Colonic mucosa (tissue), 4 donors: ENCODE data around the gene CALHM4. TPM values are rescaled to one million over a fixed set of nuclear protein-coding genes. Genes with fewer than 3 reads are reported as not detected.

Source experiments
- DNase-seq: peaks from one replicate; pipeline ENCODE4 v3.0.0-alpha.2; 2020
- H3K27ac ChIP-seq: fragments of 200-600 bp; one replicate; pipeline ENCODE4 v1.8.0; 2021
- H3K27me3 ChIP-seq: fragments of 200-600 bp; one replicate; pipeline ENCODE4 v1.8.0; 2021
- H3K36me3 ChIP-seq: fragments of 200-600 bp; one replicate; pipeline ENCODE4 v1.8.0; 2021
- H3K4me1 ChIP-seq: fragments of 200-600 bp; one replicate; pipeline ENCODE4 v1.8.0; 2021; ENCODE audit warnings: mild to moderate bottlenecking
- H3K4me3 ChIP-seq: fragments of 200-600 bp; one replicate; pipeline ENCODE4 v1.8.0; 2021
- H3K9ac ChIP-seq, 2 donors: one replicate each; pipeline ENCODE4 v1.7.0; 2013; ENCODE audit warnings: control low read depth in 2 of 2, low read depth in 2 of 2, low read length in 2 of 2
- H3K9me3 ChIP-seq: fragments of 200-600 bp; one replicate; pipeline ENCODE4 v1.8.0; 2021
- intact Hi-C: fragments of 100-400 bp; cut with DNase I; formaldehyde crosslinking; loops from one replicate; pipeline ENCODE4 v1.14.1; 2022
- total RNA-seq, 2 donors: library from RNA; stranded (reverse); fragmentation: NEBNext Ultra II Directional in 1 of 2; extraction: Animal tissue kit (Norgen Biotek cat#: 25700) in 1 of 2; gene quantifications; one replicate each; pipeline ENCODE4 v1.2.1, GENCODE V29; 2021
- TF ChIP-seq, protein P1 (sequence below): fragments of 200-600 bp; IDR thresholded peaks from one replicate; pipeline ENCODE4 v1.8.0; 2022; ENCODE audit warnings: antibody characterized with exemption, mild to moderate bottlenecking
- donor health status: healthy.
- donor health status: DM: no; HTN: no; CAD: no.
- donor health status: DM: no; HTN: no; CAD: no.

CALHM4 gene
- total RNA-seq, 2 donors from 2014 or later: not detected

DNA sequence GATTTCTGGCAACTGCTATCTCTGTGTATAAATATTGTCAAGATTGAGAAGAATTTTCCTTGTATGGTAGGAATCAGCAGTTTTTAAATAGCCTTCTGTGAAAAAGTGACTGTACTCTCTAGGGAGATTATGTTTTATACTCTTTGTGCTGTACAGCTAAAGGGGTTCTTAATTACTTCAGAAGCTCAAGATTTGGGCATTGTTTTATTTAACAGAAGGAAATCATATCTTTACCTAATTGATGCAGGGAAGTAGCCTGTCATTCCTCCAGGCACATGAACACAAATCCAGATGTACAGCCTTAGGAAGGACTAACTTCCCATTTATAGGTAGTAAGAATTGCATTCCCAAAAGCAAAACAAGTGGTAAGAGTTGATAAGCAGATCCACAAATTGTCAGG, 40.8 kb upstream of the CALHM4 start:
- Histone ChIP-seq H3K27ac (no peak overlapping the region), H3K36me3 (no peaks in the 10 kb centered on the region), H3K9ac (no peak overlapping the region), H3K9me3 (no peaks in the 10 kb centered on the region), H3K4me1 (no peaks in the 10 kb centered on the region), H3K4me3 (no peak overlapping the region), H3K27me3 (no peaks in the 10 kb centered on the region)
- TF ChIP-seq, protein P1, sequence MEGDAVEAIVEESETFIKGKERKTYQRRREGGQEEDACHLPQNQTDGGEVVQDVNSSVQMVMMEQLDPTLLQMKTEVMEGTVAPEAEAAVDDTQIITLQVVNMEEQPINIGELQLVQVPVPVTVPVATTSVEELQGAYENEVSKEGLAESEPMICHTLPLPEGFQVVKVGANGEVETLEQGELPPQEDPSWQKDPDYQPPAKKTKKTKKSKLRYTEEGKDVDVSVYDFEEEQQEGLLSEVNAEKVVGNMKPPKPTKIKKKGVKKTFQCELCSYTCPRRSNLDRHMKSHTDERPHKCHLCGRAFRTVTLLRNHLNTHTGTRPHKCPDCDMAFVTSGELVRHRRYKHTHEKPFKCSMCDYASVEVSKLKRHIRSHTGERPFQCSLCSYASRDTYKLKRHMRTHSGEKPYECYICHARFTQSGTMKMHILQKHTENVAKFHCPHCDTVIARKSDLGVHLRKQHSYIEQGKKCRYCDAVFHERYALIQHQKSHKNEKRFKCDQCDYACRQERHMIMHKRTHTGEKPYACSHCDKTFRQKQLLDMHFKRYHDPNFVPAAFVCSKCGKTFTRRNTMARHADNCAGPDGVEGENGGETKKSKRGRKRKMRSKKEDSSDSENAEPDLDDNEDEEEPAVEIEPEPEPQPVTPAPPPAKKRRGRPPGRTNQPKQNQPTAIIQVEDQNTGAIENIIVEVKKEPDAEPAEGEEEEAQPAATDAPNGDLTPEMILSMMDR: no peak
- intact Hi-C loops: no loop called here
- no peak for DNase-seq

DNA sequence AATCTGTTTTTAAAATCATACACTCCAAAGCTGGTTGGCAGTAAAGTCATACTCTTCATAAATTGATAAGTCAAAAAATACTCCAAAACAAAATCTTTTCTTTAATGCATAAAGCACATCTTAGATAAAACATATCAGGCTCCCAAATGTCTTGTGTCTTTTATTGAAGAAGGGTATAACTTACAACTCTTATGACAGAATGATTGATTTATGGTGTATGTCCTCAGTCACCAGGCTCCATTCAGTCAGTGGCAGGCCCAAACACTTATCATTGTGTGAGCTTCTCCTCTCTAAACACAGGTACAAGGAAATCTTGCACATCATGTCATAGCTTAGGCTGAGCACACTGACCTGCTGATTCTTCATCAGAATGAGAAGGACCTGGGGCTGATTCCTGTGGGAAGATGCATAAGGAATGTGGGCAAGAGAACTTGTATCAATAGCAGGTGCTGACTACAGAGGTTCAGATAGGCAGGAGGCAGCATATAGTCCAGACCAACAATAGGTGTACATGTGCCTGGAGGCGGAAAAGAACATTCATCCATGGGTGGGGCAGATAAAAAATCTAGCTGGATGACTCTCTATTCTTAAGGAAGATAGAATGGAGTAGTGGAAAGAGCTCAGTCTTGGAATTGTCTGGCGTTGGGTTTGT, 40.2 kb upstream of the CALHM4 start:
- Histone ChIP-seq H3K27me3 (no peaks in the 10 kb centered on the region), H3K4me1 (no peaks in the 10 kb centered on the region), H3K4me3 (no peak overlapping the region), H3K36me3 (no peaks in the 10 kb centered on the region), H3K9me3 (no peaks in the 10 kb centered on the region), H3K9ac (no peak overlapping the region), H3K27ac (no peak overlapping the region)
- TF ChIP-seq, protein P1: no peak
- no peak for DNase-seq
- intact Hi-C loops: no loop called here

DNA sequence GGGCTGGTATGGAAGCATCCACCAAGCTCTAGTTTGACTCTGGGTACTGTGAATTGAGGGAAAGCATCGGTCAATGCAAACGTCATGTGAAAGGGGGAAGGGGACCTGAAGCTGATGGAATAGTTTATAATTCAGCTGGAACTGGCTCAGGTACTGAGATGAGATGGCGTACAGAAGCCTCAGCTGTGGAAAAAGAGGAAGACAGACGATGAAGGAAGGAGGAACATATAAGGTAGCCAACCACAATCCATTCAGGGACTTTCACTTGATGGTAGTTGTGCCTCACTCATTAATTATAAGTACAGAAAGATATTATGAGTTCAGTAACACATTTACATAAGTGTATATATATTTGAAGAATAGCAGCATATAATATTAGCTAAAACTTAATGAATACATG, 39.4 kb upstream of the CALHM4 start:
- no peaks in the 10 kb centered on the region for H3K36me3 ChIP-seq
- H3K4me3 ChIP-seq: no peak overlapping the region
- H3K9ac ChIP-seq: no peak overlapping the region
- no peaks in the 10 kb centered on the region for H3K27me3 ChIP-seq
- intact Hi-C loops: no loop called here
- no peak for DNase-seq
- no peak overlapping the region for H3K27ac ChIP-seq
- H3K9me3 ChIP-seq: no peaks in the 10 kb centered on the region
- TF ChIP-seq, protein P1: no peak
- no peaks in the 10 kb centered on the region for H3K4me1 ChIP-seq

DNA sequence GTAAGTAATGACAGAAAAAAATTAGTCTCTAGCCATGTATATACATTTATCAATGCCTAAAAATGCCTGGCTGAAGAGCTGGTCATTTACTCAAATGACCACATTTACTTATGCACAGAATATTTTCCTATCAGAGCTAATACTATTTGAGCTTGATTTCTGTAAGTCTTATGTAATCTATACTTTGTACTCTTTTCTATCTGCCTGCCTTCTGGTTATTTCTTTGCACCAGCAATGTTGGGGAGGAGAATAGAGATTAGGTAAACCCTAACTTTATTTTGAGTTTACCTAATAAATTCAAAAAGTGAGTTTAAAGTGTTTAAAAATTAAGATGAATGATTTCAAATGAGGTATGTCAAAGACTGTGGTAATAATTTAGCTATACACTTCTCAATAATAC, 38.4 kb upstream of the CALHM4 start:
- no peak for DNase-seq
- Histone ChIP-seq H3K4me3 (no peak overlapping the region), H3K27me3 (no peaks in the 10 kb centered on the region), H3K9me3 (no peaks in the 10 kb centered on the region), H3K36me3 (no peaks in the 10 kb centered on the region), H3K27ac (no peak overlapping the region), H3K4me1 (no peaks in the 10 kb centered on the region), H3K9ac (no peak overlapping the region)
- TF ChIP-seq, protein P1: no peak
- intact Hi-C loops: no loop called here

DNA sequence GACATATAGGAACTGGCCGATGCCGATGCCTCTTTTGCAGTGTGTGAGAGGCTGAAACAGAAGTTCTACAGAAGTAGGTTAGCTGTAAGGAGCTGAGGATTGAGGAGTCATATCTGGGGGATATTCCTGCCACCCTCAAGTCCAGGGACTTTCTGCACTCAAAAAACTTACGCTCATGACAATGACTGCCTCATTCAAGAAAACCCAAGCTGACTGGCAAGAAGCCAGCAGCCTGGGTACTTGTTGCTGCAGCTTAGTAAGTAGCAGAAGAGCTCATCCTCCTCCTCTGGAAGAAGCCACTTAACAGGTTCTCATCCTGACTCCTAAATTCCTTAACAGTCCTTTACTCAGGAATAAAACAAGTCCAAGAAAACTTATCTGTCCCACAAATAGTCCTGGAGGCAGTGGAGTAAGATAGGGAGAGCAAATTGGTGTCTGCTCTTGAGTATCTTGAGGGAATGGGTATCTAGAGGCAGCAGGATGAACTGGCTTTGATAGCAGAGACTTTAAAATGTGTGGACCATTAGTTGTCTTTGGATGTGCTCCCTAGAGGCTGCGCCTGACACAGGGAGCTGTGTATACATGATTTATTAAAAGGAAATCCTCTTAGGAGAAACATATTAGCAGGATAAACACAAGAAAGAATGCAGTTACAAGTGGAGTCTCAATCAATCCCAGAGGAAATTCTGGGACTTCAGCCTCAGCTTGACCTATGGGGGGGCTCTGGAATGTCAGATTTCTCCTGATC, 34.8 kb upstream of the CALHM4 start:
- H3K36me3 ChIP-seq: no peaks in the 10 kb centered on the region
- intact Hi-C loops: no loop called here
- H3K9me3 ChIP-seq: no peaks in the 10 kb centered on the region
- no peak overlapping the region for H3K9ac ChIP-seq
- no peak overlapping the region for H3K27ac ChIP-seq
- no peak for DNase-seq
- TF ChIP-seq, protein P1: no peak
- H3K27me3 ChIP-seq: no peaks in the 10 kb centered on the region
- no peaks in the 10 kb centered on the region for H3K4me1 ChIP-seq
- no peak overlapping the region for H3K4me3 ChIP-seq
